ENCODE data around the gene TMPRSS11F.

Gene TMPRSS11F

GRCh38 chr4:68011684-68012083, 118.0 kb downstream of the TMPRSS11F start:
- Histone ChIP-seq H3K36me3 (ENCODE audit: insufficient read depth) (no peaks in the 10 kb centered on the region), H3K4me1 (ENCODE audit: low read depth, poor library complexity, severe bottlenecking) (peaks cover 21% of the 10 kb centered on the region), H3K79me2 (ENCODE audit: insufficient read depth, low read depth) (no peaks in the 10 kb centered on the region), H3K4me3 (IDR thresholded peaks at IDR 0.05; ENCODE audit: insufficient read depth, low read depth, low read length) (no peak overlapping the region), H3K9ac (no peak overlapping the region), H3K27ac (no peak overlapping the region), H3K27me3 (ENCODE audit: insufficient read depth, low read depth) (no peaks in the 10 kb centered on the region), H4K20me1 (ENCODE audit: insufficient read depth) (no peaks in the 10 kb centered on the region), H3K4me2 (peak overlapping the region; percentile 22; the same call in 1 of the 2 replicates), H2AFZ (ENCODE audit: low read depth) (no peak overlapping the region)
- no peak for TF ChIP-seq CTCF (conservative IDR thresholded peaks at IDR 0.05; ENCODE audit: low read depth, low read length)

Data from KMS-11 (cell line).